GM19193 (cell line): Measurements from ENCODE around the gene CCSER2.

ENCODE experiments used
- POLR2A ChIP-seq: IDR thresholded peaks from 4 replicates; pipeline ENCODE4 v1.6.1; 2011; ENCODE audit not compliant: insufficient read depth, insufficient read length; ENCODE audit errors: extremely low read depth

CCSER2 gene

DNA sequence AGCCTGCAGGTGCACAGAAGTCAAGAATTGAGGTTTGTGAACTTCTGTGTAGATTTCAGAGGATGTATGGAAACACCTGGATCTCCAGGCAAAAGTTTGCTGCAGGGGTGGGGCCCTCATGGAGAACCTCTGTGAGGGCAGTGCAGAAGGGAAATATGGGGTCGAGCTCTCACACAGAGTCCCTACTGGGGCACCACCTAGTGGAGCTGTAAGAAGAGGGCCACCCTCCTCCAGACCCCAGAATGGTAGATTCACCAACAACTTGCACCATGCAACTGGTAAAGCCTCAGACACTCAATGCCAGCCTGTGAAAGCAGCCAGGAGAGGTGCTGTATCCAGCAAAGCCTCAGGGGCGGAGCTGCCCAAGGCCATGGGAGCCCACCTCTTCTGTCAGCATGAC, 205.8 kb downstream of the CCSER2 start:
- no peak for TF ChIP-seq POLR2A

DNA sequence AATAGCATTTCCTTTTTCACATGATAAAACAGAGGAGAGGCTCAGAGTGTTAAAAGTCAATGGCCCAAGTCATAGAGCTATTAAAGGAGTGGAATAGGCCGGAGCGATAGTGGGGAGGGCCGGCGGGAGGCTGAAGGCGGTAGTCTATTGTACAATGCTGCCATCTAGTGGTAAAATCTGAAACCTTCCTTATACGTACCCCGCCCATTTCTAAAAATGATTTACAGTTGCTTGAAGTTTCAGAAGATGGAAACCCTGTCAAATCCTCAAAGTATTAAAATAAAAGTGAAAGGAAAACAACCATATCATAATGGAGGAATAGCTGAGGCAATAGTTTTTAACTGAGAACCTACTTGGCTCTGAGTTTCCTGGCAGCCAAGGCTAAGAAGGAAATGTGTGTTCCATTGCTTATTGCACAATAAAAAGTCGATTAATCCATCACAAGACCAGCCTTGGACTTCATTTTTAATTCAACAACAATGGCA, 209.1 kb downstream of the CCSER2 start:
- TF ChIP-seq POLR2A, result no peak

DNA sequence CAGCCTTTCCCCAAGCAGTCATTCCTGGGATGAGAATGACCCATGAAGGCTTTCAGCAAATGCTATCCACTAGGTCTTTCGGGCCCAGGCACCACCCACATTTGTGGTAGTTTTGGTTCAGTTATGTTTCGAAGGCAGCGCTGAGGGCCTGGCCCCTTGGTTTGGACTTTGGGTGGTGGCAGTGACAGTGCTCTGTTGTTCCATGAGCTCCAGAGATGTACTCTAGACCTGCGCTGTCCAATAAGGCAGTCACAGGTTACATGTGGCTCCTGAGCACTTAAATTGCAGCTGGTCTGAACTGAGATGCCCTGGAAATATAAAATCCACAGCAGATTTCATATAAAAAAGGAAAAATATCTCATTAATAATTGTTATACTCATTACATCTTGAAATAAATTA, 209.6 kb downstream of the CCSER2 start:
- TF ChIP-seq POLR2A, result no peak

DNA sequence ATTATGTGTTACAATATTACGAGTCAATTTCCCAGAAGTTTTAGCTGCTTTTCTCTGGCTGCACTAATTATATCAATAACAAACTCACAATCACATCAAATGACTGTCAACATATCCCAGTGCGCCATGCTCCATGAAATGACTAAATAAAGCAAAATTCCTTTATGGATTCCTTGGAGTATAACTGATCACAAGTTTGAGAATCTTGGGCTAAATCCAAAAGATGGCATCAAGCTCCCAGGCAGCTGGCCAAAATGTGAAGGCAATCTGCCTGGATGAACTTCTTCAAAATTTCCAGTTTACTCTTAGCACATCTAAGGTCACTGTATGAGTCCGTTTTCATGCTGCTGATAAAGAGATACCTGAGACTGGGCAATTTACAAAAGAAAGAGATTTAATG, 210.8 kb downstream of the CCSER2 start:
- no peak for TF ChIP-seq POLR2A

GRCh38 chr10:84540022-84540616, 211.7 kb downstream of the CCSER2 start:
- TF ChIP-seq POLR2A, result no peak

- TF ChIP-seq POLR2A, result no peak
Observed at GRCh38 chr10:84540617-84541288, 212.4 kb downstream of the CCSER2 start.

DNA sequence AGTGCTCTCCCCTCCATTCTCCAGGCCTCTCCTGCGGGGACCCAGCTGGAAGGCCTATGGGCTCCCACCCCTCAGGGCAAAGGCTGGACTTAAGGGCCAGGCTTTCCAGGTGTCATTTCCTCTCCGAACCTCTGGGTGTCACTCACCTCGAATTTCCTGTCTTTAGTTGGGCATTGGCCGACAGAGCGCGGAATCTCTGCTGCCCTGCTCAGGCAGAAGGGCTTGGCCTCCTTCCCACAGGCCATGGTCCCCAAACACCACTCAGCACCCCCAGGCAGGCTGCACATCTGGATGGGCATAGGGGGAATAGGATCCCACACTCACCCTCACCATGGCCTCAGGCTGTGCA, 212.9 kb downstream of the CCSER2 start:
- no peak for TF ChIP-seq POLR2A

GRCh38 chr10:84542522-84543490, 214.4 kb downstream of the CCSER2 start:
- no peak for TF ChIP-seq POLR2A

- TF ChIP-seq POLR2A, result no peak
Observed at GRCh38 chr10:84543948-84544347, 215.6 kb downstream of the CCSER2 start.

DNA sequence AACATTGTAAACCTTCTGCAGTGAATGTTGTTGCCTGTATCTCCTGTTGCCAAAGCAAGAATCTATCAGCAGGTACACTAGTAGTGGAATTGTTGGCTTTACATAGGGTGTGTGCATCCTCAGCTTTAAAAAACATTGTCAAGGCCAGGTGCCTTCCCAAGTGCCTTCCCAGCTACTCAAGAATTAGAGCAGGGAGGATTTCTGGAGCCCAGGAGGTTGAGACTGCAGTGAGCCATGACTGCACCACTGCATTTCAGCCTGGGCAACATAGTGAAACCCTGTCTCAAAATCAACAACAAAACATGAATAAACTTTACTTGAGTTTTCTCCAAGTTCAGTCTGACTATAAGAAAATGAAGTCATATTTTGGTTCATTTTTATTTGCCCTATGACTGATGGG, 217.3 kb downstream of the CCSER2 start:
- no peak for TF ChIP-seq POLR2A

GRCh38 chr10:84546609-84547008, 218.2 kb downstream of the CCSER2 start:
- no peak for TF ChIP-seq POLR2A

- TF ChIP-seq POLR2A, result no peak
Observed at GRCh38 chr10:84547616-84548015, 219.2 kb downstream of the CCSER2 start.

DNA sequence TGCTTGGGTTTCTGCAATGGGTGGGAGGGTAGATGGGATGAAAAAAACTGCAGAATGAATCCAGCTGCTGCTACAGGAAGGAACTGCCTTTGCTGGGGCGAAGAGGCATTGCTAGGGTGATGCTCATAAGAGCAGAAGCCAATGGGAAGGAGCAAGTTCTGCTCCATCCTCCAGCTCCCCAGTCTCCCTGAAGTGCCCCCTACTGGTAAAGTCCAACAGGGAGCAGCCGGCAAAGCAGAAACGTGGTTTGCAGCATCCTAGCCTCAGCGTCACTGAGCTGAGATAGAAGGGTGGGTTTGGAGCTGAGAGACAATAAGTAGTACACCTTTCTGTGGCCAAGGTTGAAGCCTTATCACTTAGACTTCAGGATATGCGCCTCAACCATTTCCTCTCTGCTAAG, 220.5 kb downstream of the CCSER2 start:
- TF ChIP-seq POLR2A, result no peak

GRCh38 chr10:84549368-84550165, 221.2 kb downstream of the CCSER2 start:
- TF ChIP-seq POLR2A, result no peak
